ENCODE data around the gene ATP8A2. TPM values are rescaled to one million over a fixed set of nuclear protein-coding genes. Genes with fewer than 3 reads are reported as not detected.

The ATP8A2 gene
- total RNA-seq, 1 donor, result 0.72 TPM

DNA sequence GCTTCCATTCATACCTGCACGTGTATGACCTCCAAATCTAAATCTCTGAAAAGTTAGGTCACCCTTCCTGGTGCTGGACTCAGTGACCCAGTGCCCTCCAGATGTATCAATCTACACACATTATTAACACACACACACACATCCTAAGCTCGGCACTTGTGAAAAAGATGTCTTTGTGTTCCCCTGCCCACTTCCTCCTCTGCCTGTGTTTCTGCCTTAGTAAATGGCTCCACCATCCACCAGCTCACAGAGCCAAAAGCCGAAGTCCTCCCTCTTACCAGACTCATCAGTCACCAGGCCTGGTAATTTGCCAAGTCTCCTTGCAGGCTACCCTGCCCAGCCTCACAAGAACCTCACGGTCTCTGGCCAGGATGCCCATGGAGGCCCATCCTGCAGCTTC lies 548.5 kb downstream of the ATP8A2 start:
- no peaks in the 10 kb centered on the region for H3K9me3 ChIP-seq (ENCODE audit: low read depth, low read length)
- TF ChIP-seq, protein P1, sequence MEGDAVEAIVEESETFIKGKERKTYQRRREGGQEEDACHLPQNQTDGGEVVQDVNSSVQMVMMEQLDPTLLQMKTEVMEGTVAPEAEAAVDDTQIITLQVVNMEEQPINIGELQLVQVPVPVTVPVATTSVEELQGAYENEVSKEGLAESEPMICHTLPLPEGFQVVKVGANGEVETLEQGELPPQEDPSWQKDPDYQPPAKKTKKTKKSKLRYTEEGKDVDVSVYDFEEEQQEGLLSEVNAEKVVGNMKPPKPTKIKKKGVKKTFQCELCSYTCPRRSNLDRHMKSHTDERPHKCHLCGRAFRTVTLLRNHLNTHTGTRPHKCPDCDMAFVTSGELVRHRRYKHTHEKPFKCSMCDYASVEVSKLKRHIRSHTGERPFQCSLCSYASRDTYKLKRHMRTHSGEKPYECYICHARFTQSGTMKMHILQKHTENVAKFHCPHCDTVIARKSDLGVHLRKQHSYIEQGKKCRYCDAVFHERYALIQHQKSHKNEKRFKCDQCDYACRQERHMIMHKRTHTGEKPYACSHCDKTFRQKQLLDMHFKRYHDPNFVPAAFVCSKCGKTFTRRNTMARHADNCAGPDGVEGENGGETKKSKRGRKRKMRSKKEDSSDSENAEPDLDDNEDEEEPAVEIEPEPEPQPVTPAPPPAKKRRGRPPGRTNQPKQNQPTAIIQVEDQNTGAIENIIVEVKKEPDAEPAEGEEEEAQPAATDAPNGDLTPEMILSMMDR (IDR thresholded peaks at IDR 0.05; ENCODE audit: extremely low read depth, low read depth, low read length), result no peak
- H3K27me3 ChIP-seq (ENCODE audit: insufficient read depth, low read length), result no peaks in the 10 kb centered on the region
- H3K79me2 ChIP-seq (ENCODE audit: insufficient read depth, low read length), result no peaks in the 10 kb centered on the region
- H3K4me1 ChIP-seq (ENCODE audit: insufficient read depth, low read length), result no peaks in the 10 kb centered on the region
- no peak overlapping the region for H3K4me2 ChIP-seq (ENCODE audit: insufficient read depth, low read length)
- H3K27ac ChIP-seq (ENCODE audit: low read depth, low read length), result no peak overlapping the region
- no peak overlapping the region for H3K4me3 ChIP-seq (ENCODE audit: insufficient read depth, low read length)
- H3K36me3 ChIP-seq (ENCODE audit: insufficient read depth, low read length), result no peaks in the 10 kb centered on the region
- no peak overlapping the region for H2AFZ ChIP-seq (ENCODE audit: low read length)
- no peaks in the 10 kb centered on the region for H4K20me1 ChIP-seq (ENCODE audit: insufficient read depth, low read length)
- no peak for DNase-seq (ENCODE audit: insufficient read length, low spot score, missing footprints)

DNA sequence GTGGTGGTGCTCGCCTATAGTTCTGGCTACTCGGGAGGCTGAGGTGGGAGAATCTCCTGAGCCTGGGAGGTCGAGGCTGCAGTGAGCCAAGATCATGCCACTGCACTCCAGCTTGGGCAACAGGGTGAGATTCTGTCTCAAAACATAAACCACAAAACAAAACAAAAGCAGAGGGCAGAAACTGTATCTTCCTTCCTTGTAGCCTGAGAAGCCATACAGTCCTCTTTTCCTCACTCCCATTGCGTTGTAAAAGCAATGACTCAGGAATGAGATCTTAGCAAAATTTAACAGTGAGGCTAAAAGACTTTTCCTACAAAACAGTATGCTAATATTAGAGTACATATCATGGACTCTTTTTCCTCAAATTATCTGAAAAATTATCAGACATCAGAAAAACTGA lies 549.2 kb downstream of the ATP8A2 start:
- Histone ChIP-seq H3K4me2 (ENCODE audit: insufficient read depth, low read length) (no peak overlapping the region), H3K4me3 (ENCODE audit: insufficient read depth, low read length) (no peak overlapping the region), H2AFZ (ENCODE audit: low read length) (no peak overlapping the region), H4K20me1 (ENCODE audit: insufficient read depth, low read length) (no peaks in the 10 kb centered on the region), H3K4me1 (ENCODE audit: insufficient read depth, low read length) (no peaks in the 10 kb centered on the region), H3K79me2 (ENCODE audit: insufficient read depth, low read length) (no peaks in the 10 kb centered on the region), H3K27ac (ENCODE audit: low read depth, low read length) (no peak overlapping the region), H3K9me3 (ENCODE audit: low read depth, low read length) (no peaks in the 10 kb centered on the region), H3K27me3 (ENCODE audit: insufficient read depth, low read length) (no peaks in the 10 kb centered on the region), H3K36me3 (ENCODE audit: insufficient read depth, low read length) (no peaks in the 10 kb centered on the region)
- TF ChIP-seq, protein P1 (IDR thresholded peaks at IDR 0.05; ENCODE audit: extremely low read depth, low read depth, low read length), result no peak
- DNase-seq (ENCODE audit: insufficient read length, low spot score, missing footprints), result no peak

DNA sequence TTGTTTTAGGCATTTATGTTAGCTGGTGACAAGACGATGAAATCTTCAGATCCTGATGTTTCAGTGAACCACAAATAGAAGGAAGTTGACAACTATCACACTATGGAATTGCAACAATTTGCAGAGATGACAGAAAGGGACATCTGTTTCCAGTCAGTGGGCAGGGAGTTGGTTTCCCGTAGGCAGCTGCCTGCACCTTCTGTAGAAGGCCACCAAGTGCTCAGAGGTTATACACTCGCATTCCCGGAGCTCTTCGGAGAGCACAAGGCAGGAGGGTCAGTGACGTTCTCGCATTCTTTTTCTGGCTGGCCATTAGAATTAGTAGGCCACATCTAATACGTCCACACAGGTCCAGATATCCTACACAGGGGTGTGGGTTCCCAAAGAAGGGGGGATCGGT lies 550.6 kb downstream of the ATP8A2 start:
- DNase-seq (ENCODE audit: insufficient read length, low spot score, missing footprints), result no peak
- no peaks in the 10 kb centered on the region for H3K4me1 ChIP-seq (ENCODE audit: insufficient read depth, low read length)
- H2AFZ ChIP-seq (ENCODE audit: low read length), result no peak overlapping the region
- TF ChIP-seq, protein P1 (IDR thresholded peaks at IDR 0.05; ENCODE audit: extremely low read depth, low read depth, low read length), result no peak
- no peak overlapping the region for H3K4me3 ChIP-seq (ENCODE audit: insufficient read depth, low read length)
- H3K79me2 ChIP-seq (ENCODE audit: insufficient read depth, low read length), result no peaks in the 10 kb centered on the region
- no peaks in the 10 kb centered on the region for H3K9me3 ChIP-seq (ENCODE audit: low read depth, low read length)
- no peaks in the 10 kb centered on the region for H4K20me1 ChIP-seq (ENCODE audit: insufficient read depth, low read length)
- peaks cover 5% of the 10 kb centered on the region for H3K27me3 ChIP-seq (ENCODE audit: insufficient read depth, low read length)
- no peak overlapping the region for H3K4me2 ChIP-seq (ENCODE audit: insufficient read depth, low read length)
- H3K36me3 ChIP-seq (ENCODE audit: insufficient read depth, low read length), result no peaks in the 10 kb centered on the region
- H3K27ac ChIP-seq (ENCODE audit: low read depth, low read length), result no peak overlapping the region

DNA sequence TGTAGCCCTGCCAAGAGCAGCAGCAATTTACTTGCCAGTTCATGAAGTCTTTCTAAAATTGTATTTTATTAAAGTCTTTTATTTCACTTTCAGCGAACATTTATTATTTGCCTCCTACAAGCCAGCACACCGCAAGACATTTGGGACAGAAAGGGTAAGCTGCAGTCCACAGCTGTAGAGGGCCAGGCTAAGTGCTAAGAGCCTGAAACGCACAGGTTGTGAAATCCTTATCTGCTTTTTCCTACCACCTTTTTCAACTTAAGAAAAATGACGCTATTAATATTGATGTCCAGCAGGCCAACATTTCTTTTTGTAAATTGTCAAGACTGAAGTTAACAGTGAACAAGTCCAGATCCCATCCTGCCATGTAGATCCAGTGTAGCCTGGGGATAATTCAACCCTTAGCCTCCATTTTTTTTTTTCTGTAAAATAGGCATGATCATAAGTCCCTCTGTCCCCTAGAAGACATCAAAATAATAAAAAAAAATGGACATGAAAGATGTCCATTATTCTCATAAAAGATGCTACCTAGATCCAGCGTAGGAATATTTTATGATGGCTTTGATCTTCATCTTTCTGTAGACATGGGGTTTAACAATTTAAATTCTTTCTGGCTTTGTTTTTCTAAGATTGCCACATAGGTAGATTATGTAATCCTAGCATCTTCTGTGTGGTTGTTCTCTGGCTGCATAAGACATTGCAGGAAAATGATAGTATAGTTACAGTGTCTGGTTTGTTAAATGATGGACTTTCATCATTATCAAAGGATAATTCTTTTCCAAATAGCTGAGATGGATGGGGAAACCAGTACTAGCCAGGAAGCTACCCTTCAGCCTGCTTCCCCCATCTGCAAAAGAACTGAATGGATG lies 551.7 kb downstream of the ATP8A2 start:
- TF ChIP-seq, protein P1 (IDR thresholded peaks at IDR 0.05; ENCODE audit: extremely low read depth, low read depth, low read length), result no peak
- Histone ChIP-seq H3K27ac (ENCODE audit: low read depth, low read length) (no peak overlapping the region), H3K4me3 (ENCODE audit: insufficient read depth, low read length) (no peak overlapping the region), H3K9me3 (ENCODE audit: low read depth, low read length) (no peaks in the 10 kb centered on the region), H4K20me1 (ENCODE audit: insufficient read depth, low read length) (no peaks in the 10 kb centered on the region), H3K4me1 (ENCODE audit: insufficient read depth, low read length) (no peaks in the 10 kb centered on the region), H2AFZ (ENCODE audit: low read length) (no peak overlapping the region), H3K27me3 (ENCODE audit: insufficient read depth, low read length) (peaks cover 5% of the 10 kb centered on the region), H3K79me2 (ENCODE audit: insufficient read depth, low read length) (no peaks in the 10 kb centered on the region), H3K36me3 (ENCODE audit: insufficient read depth, low read length) (no peaks in the 10 kb centered on the region), H3K4me2 (ENCODE audit: insufficient read depth, low read length) (no peak overlapping the region)
- no peak for DNase-seq (ENCODE audit: insufficient read length, low spot score, missing footprints)

Data from osteoblast (primary cell).